WTC11 (cell line): Measurements from ENCODE around the gene SLC28A1.

Source experiments
- CREM ChIP-seq: sonication (generic); formaldehyde crosslinking; IDR thresholded peaks from 2 replicates; pipeline ENCODE4 v1.8.1; 2022; ENCODE audit warnings: mild to moderate bottlenecking, missing genetic modification reagents, moderate library complexity
- FOXK1 ChIP-seq: sonication (generic); formaldehyde crosslinking; IDR thresholded peaks from 2 replicates; pipeline ENCODE4 v1.8.0; 2022; ENCODE audit warnings: mild to moderate bottlenecking, moderate library complexity, missing genetic modification reagents
- HMGA2 ChIP-seq: fragments of 250-450 bp; sonication (Bioruptor Pico); IDR thresholded peaks from 2 replicates; pipeline ENCODE4 v1.4.0; 2021; ENCODE audit warnings: mild to moderate bottlenecking, moderate library complexity
- JUN ChIP-seq: sonication (generic); formaldehyde crosslinking; IDR thresholded peaks from 2 replicates; pipeline ENCODE4 v1.8.0; 2023; ENCODE audit warnings: mild to moderate bottlenecking, missing genetic modification reagents
- KAT7 ChIP-seq: sonication (generic); formaldehyde crosslinking; IDR thresholded peaks from 2 replicates; pipeline ENCODE4 v1.8.1; 2023; ENCODE audit warnings: missing genetic modification reagents, mild to moderate bottlenecking, borderline replicate concordance
- SP1 ChIP-seq: sonication (generic); formaldehyde crosslinking; conservative IDR thresholded peaks from 2 replicates; pipeline ENCODE4 v1.8.1; 2022; ENCODE audit warnings: missing genetic modification reagents
- ZNF138 ChIP-seq: sonication (generic); formaldehyde crosslinking; conservative IDR thresholded peaks from 2 replicates; pipeline ENCODE4 v1.8.1; 2022; ENCODE audit warnings: mild to moderate bottlenecking, moderate library complexity, missing genetic modification reagents
- TF ChIP-seq, protein P1 (sequence below): sonication (generic); formaldehyde crosslinking; IDR thresholded peaks from 2 replicates; pipeline ENCODE4 v1.8.1; 2022; ENCODE audit warnings: low read depth, missing genetic modification reagents, borderline replicate concordance
- TF ChIP-seq, protein P2 (sequence below): fragments of 200-600 bp; IDR thresholded peaks from 2 replicates; pipeline ENCODE4 v1.8.0; 2022; ENCODE audit warnings: antibody characterized with exemption
- TF ChIP-seq, protein P3 (sequence below): sonication (generic); formaldehyde crosslinking; IDR thresholded peaks from 2 replicates; pipeline ENCODE4 v1.8.0; 2022; ENCODE audit warnings: mild to moderate bottlenecking, missing genetic modification reagents
- TF ChIP-seq, protein P4 (sequence below): sonication (generic); formaldehyde crosslinking; conservative IDR thresholded peaks from 2 replicates; pipeline ENCODE4 v1.8.1; 2023; ENCODE audit warnings: mild to moderate bottlenecking, low read depth, missing genetic modification reagents, moderate library complexity
- TF ChIP-seq, protein P5 (sequence below): sonication (generic); formaldehyde crosslinking; IDR thresholded peaks from 2 replicates; pipeline ENCODE4 v1.8.1; 2022; ENCODE audit warnings: mild to moderate bottlenecking, missing genetic modification reagents, moderate library complexity, borderline replicate concordance
- TF ChIP-seq, protein P6 (sequence below): sonication (generic); formaldehyde crosslinking; conservative IDR thresholded peaks from 2 replicates; pipeline ENCODE4 v1.8.1; 2022; ENCODE audit warnings: mild to moderate bottlenecking, missing genetic modification reagents

DNA sequence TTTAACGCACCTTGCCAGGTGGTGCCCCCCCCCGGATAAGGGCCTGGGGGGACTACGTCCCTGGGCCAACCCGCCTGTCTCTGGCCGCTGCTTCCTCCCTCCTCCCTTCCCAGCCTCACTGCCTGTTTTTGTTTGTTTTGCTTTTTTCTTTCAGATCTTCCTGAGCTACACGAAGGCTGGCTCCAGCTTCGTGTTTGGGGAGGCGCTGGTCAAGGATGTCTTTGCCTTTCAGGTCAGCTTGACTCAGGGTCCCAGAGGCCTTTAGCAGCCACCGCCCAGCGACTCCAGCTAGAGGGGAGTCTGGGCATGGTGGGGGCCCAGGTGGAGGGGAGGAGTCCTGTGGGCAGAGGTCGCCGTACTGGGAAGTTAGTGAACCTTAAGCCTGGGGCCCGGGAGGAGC is 24.1 kb downstream of the SLC28A1 start:
- TF ChIP-seq, protein P1, sequence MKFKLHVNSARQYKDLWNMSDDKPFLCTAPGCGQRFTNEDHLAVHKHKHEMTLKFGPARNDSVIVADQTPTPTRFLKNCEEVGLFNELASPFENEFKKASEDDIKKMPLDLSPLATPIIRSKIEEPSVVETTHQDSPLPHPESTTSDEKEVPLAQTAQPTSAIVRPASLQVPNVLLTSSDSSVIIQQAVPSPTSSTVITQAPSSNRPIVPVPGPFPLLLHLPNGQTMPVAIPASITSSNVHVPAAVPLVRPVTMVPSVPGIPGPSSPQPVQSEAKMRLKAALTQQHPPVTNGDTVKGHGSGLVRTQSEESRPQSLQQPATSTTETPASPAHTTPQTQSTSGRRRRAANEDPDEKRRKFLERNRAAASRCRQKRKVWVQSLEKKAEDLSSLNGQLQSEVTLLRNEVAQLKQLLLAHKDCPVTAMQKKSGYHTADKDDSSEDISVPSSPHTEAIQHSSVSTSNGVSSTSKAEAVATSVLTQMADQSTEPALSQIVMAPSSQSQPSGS, result no peak
- TF ChIP-seq JUN, result no peak
- no peak for TF ChIP-seq CREM (CRISPR knock-in tag)
- TF ChIP-seq, protein P2, sequence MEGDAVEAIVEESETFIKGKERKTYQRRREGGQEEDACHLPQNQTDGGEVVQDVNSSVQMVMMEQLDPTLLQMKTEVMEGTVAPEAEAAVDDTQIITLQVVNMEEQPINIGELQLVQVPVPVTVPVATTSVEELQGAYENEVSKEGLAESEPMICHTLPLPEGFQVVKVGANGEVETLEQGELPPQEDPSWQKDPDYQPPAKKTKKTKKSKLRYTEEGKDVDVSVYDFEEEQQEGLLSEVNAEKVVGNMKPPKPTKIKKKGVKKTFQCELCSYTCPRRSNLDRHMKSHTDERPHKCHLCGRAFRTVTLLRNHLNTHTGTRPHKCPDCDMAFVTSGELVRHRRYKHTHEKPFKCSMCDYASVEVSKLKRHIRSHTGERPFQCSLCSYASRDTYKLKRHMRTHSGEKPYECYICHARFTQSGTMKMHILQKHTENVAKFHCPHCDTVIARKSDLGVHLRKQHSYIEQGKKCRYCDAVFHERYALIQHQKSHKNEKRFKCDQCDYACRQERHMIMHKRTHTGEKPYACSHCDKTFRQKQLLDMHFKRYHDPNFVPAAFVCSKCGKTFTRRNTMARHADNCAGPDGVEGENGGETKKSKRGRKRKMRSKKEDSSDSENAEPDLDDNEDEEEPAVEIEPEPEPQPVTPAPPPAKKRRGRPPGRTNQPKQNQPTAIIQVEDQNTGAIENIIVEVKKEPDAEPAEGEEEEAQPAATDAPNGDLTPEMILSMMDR, result no peak
- no peak for TF ChIP-seq KAT7 (CRISPR knock-in tag)
- TF ChIP-seq SP1, result no peak
- TF ChIP-seq, protein P3, sequence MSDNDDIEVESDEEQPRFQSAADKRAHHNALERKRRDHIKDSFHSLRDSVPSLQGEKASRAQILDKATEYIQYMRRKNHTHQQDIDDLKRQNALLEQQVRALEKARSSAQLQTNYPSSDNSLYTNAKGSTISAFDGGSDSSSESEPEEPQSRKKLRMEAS (CRISPR knock-in tag), result no peak
- no peak for TF ChIP-seq HMGA2 (CRISPR knock-in tag)
- TF ChIP-seq, protein P4, sequence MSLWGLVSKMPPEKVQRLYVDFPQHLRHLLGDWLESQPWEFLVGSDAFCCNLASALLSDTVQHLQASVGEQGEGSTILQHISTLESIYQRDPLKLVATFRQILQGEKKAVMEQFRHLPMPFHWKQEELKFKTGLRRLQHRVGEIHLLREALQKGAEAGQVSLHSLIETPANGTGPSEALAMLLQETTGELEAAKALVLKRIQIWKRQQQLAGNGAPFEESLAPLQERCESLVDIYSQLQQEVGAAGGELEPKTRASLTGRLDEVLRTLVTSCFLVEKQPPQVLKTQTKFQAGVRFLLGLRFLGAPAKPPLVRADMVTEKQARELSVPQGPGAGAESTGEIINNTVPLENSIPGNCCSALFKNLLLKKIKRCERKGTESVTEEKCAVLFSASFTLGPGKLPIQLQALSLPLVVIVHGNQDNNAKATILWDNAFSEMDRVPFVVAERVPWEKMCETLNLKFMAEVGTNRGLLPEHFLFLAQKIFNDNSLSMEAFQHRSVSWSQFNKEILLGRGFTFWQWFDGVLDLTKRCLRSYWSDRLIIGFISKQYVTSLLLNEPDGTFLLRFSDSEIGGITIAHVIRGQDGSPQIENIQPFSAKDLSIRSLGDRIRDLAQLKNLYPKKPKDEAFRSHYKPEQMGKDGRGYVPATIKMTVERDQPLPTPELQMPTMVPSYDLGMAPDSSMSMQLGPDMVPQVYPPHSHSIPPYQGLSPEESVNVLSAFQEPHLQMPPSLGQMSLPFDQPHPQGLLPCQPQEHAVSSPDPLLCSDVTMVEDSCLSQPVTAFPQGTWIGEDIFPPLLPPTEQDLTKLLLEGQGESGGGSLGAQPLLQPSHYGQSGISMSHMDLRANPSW (CRISPR knock-in tag), result no peak
- TF ChIP-seq, protein P5, sequence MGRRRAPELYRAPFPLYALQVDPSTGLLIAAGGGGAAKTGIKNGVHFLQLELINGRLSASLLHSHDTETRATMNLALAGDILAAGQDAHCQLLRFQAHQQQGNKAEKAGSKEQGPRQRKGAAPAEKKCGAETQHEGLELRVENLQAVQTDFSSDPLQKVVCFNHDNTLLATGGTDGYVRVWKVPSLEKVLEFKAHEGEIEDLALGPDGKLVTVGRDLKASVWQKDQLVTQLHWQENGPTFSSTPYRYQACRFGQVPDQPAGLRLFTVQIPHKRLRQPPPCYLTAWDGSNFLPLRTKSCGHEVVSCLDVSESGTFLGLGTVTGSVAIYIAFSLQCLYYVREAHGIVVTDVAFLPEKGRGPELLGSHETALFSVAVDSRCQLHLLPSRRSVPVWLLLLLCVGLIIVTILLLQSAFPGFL (CRISPR knock-in tag), result no peak
- no peak for TF ChIP-seq FOXK1 (CRISPR knock-in tag)
- no peak for TF ChIP-seq ZNF138
- TF ChIP-seq, protein P6, sequence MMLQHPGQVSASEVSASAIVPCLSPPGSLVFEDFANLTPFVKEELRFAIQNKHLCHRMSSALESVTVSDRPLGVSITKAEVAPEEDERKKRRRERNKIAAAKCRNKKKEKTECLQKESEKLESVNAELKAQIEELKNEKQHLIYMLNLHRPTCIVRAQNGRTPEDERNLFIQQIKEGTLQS (CRISPR knock-in tag), result no peak
